Smooth muscle cell (in vitro differentiated cells): ENCODE results near the gene TMC3. TPM values are rescaled to one million over a fixed set of nuclear protein-coding genes. Genes with fewer than 3 reads are reported as not detected.

Experiments
- DNase-seq: peaks from one replicate; lab custom pipeline; 2025; ENCODE audit not compliant: unreplicated experiment; lab: John Stamatoyannopoulos, UW
- H2AFZ ChIP-seq: fragments of 200-600 bp; sonication (generic); 2 replicates; pipeline ENCODE4 v1.6.0; 2016; ENCODE audit warnings: antibody characterized with exemption, low read depth, mild to moderate bottlenecking
- H3F3A ChIP-seq: fragments of 200-600 bp; sonication (generic); 2 replicates; pipeline ENCODE4 v1.6.0; 2017; ENCODE audit warnings: antibody characterized with exemption, low read depth
- H3K27ac ChIP-seq: fragments of 200-600 bp; sonication (generic); 2 replicates; pipeline ENCODE4 v1.5.1; 2016; ENCODE audit warnings: low read depth, mild to moderate bottlenecking
- H3K27me3 ChIP-seq: fragments of 200-600 bp; sonication (generic); 2 replicates; pipeline ENCODE4 v1.6.1; 2016; ENCODE audit warnings: low read depth, mild to moderate bottlenecking
- H3K36me3 ChIP-seq: fragments of 200-600 bp; sonication (generic); 2 replicates; pipeline ENCODE4 v1.5.1; 2016; ENCODE audit warnings: low read depth
- H3K4me1 ChIP-seq: fragments of 200-600 bp; sonication (generic); 2 replicates; pipeline ENCODE4 v1.5.1; 2016; ENCODE audit warnings: low read depth
- H3K4me2 ChIP-seq: fragments of 200-600 bp; sonication (generic); 2 replicates; pipeline ENCODE4 v1.6.0; 2016; ENCODE audit warnings: mild to moderate bottlenecking
- H3K4me3 ChIP-seq: fragments of 200-600 bp; sonication (generic); 2 replicates; pipeline ENCODE4 v1.5.1; 2016; ENCODE audit warnings: mild to moderate bottlenecking
- H3K79me2 ChIP-seq: fragments of 200-600 bp; sonication (generic); 2 replicates; pipeline ENCODE4 v1.6.0; 2016; ENCODE audit warnings: low read depth, mild to moderate bottlenecking
- H3K9ac ChIP-seq: fragments of 200-600 bp; sonication (generic); 2 replicates; pipeline ENCODE4 v1.6.0; 2016; ENCODE audit warnings: low read depth
- H3K9me3 ChIP-seq: fragments of 200-600 bp; sonication (generic); replicated peaks from 2 replicates; pipeline ENCODE4 v1.5.1; 2016; ENCODE audit warnings: low read depth
- H4K20me1 ChIP-seq: fragments of 200-600 bp; sonication (generic); 2 replicates; pipeline ENCODE4 v1.6.0; 2016; ENCODE audit warnings: low read depth
- CTCF ChIP-seq: fragments of 200-600 bp; sonication (generic); IDR thresholded peaks from 2 replicates; pipeline ENCODE4 v1.5.1; 2017; ENCODE audit warnings: borderline replicate concordance, mild to moderate bottlenecking, antibody characterized with exemption; ENCODE audit not compliant: insufficient read depth, poor library complexity, severe bottlenecking
- WGBS: methylation state at CpG from one replicate; pipeline ENCODE4 v1.1.7; 2016; ENCODE audit warnings: low lambda C conversion rate; 5-methylcytosine and 5-hydroxymethylcytosine counted together
- polyA plus RNA-seq: library from polyadenylated mRNA; unstranded; fragments of >200 nt; fragmentation: Nextera tagmentation; extraction: Ambion mirVana; gene quantifications from 2 replicates; pipeline ENCODE4 v1.2.1, GENCODE V29; 2016
- total RNA-seq: library from RNA; depleted of rRNA; stranded (reverse); fragments of >200 nt; gene quantifications from 2 replicates; pipeline ENCODE4 v1.2.3, GENCODE V29; 2014

The TMC3 gene
- total and polyA plus RNA-seq, 2 experiments from 2014 or later, result not detected

- no peak overlapping the region for H3K4me3 ChIP-seq
- 81% methylated on average over 3 of the region's 3 CpGs for WGBS
- no peaks in the 10 kb centered on the region for H3F3A ChIP-seq
- H3K4me2 ChIP-seq, result no peak overlapping the region
- no peaks in the 10 kb centered on the region for H3K36me3 ChIP-seq
- H3K79me2 ChIP-seq, result no peaks in the 10 kb centered on the region
- DNase-seq, result no peak
- TF ChIP-seq CTCF, result no peak
- H3K4me1 ChIP-seq, result peaks cover 4% of the 10 kb centered on the region
- H4K20me1 ChIP-seq, result no peaks in the 10 kb centered on the region
- no peak overlapping the region for H3K9ac ChIP-seq
- H2AFZ ChIP-seq, result no peak overlapping the region
- H3K27ac ChIP-seq, result no peak overlapping the region
- no peaks in the 10 kb centered on the region for H3K9me3 ChIP-seq
- H3K27me3 ChIP-seq, result no peaks in the 10 kb centered on the region
These were observed 1.4 kb downstream of the TMC3 start for GRCh38 chr15:81372575-81372974.

- H3K9ac ChIP-seq, result no peak overlapping the region
These were observed 10.1 kb downstream of the TMC3 start for GRCh38 chr15:81363718-81364500.

GRCh38 chr15:81363276-81363675, 10.7 kb downstream of the TMC3 start:
- H3K27me3 ChIP-seq, result peaks cover 5% of the 10 kb centered on the region
- no peaks in the 10 kb centered on the region for H3K36me3 ChIP-seq
- H3K27ac ChIP-seq, result no peak overlapping the region
- H3K4me1 ChIP-seq, result no peaks in the 10 kb centered on the region
- H3K9me3 ChIP-seq, result no peaks in the 10 kb centered on the region
- no peak overlapping the region for H2AFZ ChIP-seq
- no peak overlapping the region for H3K4me2 ChIP-seq
- H3K4me3 ChIP-seq, result no peak overlapping the region
- H3K9ac ChIP-seq, result no peak overlapping the region
- H4K20me1 ChIP-seq, result no peaks in the 10 kb centered on the region
- no peak for DNase-seq
- no peak for TF ChIP-seq CTCF
- no peaks in the 10 kb centered on the region for H3F3A ChIP-seq
- WGBS, result 87% methylated on average over 3 of the region's 3 CpGs
- no peaks in the 10 kb centered on the region for H3K79me2 ChIP-seq

More at GRCh38 chr15:81363718-81364500, 10.1 kb downstream of the TMC3 start:
- TF ChIP-seq CTCF, result no peak
- no peaks in the 10 kb centered on the region for H4K20me1 ChIP-seq
- H3K36me3 ChIP-seq, result no peaks in the 10 kb centered on the region
- H2AFZ ChIP-seq, result no peak overlapping the region
- H3K27ac ChIP-seq, result no peak overlapping the region
- H3F3A ChIP-seq, result no peaks in the 10 kb centered on the region
- H3K79me2 ChIP-seq, result no peaks in the 10 kb centered on the region
- H3K4me1 ChIP-seq, result no peaks in the 10 kb centered on the region
- 88% methylated on average over 5 of the region's 5 CpGs for WGBS
- H3K4me3 ChIP-seq, result no peak overlapping the region
- no peak overlapping the region for H3K4me2 ChIP-seq
- DNase-seq, result no peak
- H3K27me3 ChIP-seq, result peaks cover 5% of the 10 kb centered on the region
- H3K9me3 ChIP-seq, result no peaks in the 10 kb centered on the region

GRCh38 chr15:81362790-81363189, 11.2 kb downstream of the TMC3 start:
- Histone ChIP-seq H2AFZ (no peak overlapping the region), H3K27me3 (peaks cover 5% of the 10 kb centered on the region), H3K4me3 (no peak overlapping the region), H3K4me1 (no peaks in the 10 kb centered on the region), H3K36me3 (no peaks in the 10 kb centered on the region), H3K27ac (no peak overlapping the region), H3F3A (no peaks in the 10 kb centered on the region), H3K9ac (no peak overlapping the region), H4K20me1 (no peaks in the 10 kb centered on the region), H3K9me3 (no peaks in the 10 kb centered on the region), H3K4me2 (no peak overlapping the region), H3K79me2 (no peaks in the 10 kb centered on the region)
- no peak for TF ChIP-seq CTCF
- WGBS, result 91% methylated on average over 11 of the region's 11 CpGs
- DNase-seq, result no peak
